ENCODE results near the gene YAP1.

DNA sequence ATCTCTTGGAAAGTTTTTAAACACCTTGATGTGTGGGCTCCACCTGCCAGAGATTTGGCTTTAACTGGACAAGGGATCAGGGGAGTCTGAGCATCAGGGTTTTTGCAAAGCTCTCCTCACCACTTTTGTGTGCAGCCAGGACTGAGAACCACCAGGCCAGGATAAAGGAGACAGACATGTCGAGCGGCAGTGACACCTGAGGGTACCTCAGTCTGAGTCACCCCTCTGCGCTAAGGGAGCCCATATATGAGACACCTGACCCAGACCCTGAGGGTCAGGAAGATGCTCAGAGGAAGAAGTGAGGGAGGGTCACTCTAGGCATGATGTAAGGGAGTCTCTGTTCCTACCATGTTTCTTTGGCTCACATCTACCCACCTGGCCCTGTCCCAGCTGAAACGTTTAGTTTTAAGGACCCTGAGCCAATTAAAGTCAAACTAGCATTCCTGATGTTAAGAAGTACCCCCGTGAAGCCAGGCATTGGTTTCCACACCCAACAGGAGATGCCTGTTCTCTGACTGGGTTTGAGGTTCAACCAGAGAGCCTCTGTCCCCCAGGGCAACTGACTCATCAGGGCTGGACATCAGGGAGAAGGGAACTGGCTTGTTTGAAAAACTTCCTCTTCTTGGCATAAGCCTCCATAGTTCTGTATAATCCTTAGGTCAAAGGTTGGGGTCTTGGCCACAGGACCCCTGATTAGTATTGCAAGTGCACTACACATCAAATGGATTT lies 134.6 kb downstream of the YAP1 start:
- no peak for TF ChIP-seq POLR2A (IDR thresholded peaks at IDR 0.05)
- TF ChIP-seq, protein P1, sequence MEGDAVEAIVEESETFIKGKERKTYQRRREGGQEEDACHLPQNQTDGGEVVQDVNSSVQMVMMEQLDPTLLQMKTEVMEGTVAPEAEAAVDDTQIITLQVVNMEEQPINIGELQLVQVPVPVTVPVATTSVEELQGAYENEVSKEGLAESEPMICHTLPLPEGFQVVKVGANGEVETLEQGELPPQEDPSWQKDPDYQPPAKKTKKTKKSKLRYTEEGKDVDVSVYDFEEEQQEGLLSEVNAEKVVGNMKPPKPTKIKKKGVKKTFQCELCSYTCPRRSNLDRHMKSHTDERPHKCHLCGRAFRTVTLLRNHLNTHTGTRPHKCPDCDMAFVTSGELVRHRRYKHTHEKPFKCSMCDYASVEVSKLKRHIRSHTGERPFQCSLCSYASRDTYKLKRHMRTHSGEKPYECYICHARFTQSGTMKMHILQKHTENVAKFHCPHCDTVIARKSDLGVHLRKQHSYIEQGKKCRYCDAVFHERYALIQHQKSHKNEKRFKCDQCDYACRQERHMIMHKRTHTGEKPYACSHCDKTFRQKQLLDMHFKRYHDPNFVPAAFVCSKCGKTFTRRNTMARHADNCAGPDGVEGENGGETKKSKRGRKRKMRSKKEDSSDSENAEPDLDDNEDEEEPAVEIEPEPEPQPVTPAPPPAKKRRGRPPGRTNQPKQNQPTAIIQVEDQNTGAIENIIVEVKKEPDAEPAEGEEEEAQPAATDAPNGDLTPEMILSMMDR (IDR thresholded peaks at IDR 0.05): no peak
- TF ChIP-seq EP300 (IDR thresholded peaks at IDR 0.05): no peak

Measured in suprapubic skin (tissue), 3 donors.